Measurements from ENCODE around the gene PGC. TPM values are rescaled to one million over a fixed set of nuclear protein-coding genes. Genes with fewer than 3 reads are reported as not detected.

PGC gene
- total RNA-seq, 1 experiment from 2014 or later = 0.63 TPM

DNA sequence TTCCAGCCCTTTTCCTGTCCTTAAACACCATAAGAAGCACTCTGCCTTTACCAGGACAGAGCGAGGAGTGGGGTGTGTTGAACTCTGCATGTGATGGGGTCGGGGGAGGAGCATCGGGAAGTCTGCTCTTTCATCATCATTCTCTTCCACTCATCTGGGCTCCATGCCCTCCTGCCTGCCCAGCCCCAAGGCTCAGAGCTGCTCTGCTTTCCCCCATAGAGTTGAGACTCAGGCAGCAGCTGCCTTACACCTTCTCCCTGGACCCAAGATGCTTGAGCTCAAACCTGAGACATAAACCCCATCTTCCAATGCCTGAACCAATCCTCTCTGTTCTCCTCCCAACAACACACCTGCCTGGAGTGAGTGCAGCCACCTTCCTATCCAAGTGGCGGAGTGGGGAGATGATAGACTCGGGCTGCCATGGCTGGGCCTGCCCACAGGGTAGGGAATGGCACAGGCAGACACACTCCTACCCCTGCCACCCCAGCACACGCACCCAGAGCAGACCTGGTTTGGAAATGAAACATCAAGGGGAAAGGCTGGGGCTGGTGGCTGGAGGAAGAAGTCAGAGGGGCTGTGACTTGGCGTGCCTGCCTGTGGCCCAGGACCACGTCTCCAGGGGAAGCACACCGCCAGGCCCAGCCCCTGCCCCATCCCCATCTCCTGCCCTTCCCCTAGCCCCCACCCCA lies 40.2 kb downstream of the PGC start (continued):
- TF ChIP-seq, protein P1, sequence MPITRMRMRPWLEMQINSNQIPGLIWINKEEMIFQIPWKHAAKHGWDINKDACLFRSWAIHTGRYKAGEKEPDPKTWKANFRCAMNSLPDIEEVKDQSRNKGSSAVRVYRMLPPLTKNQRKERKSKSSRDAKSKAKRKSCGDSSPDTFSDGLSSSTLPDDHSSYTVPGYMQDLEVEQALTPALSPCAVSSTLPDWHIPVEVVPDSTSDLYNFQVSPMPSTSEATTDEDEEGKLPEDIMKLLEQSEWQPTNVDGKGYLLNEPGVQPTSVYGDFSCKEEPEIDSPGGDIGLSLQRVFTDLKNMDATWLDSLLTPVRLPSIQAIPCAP (CRISPR knock-in tag; IDR thresholded peaks at IDR 0.05) = no peak
- TF ChIP-seq HMGA2 (CRISPR knock-in tag; IDR thresholded peaks at IDR 0.05) = no peak

- TF ChIP-seq MYBL2 (CRISPR knock-in tag; IDR thresholded peaks at IDR 0.05) (0 out of 2 replicates have a peak, but pooled peaks have one; percentile 29), FOXP1 (CRISPR knock-in tag; IDR thresholded peaks at IDR 0.05; ENCODE audit: borderline replicate concordance) (0 out of 2 replicates have a peak, but pooled peaks have one; percentile 29), ZNF121 (CRISPR knock-in tag; IDR thresholded peaks at IDR 0.05) (peak; percentile 60; the same call in 1 of the 2 replicates), ATF6 (CRISPR knock-in tag; IDR thresholded peaks at IDR 0.05) (no peak), TEAD1 (CRISPR knock-in tag; IDR thresholded peaks at IDR 0.05) (0 out of 2 replicates have a peak, but pooled peaks have one; percentile 36), CTCF (IDR thresholded peaks at IDR 0.05) (peak; percentile 90), MXD4 (CRISPR knock-in tag; IDR thresholded peaks at IDR 0.05; ENCODE audit: borderline replicate concordance) (no peak)
- TF ChIP-seq, protein P2, sequence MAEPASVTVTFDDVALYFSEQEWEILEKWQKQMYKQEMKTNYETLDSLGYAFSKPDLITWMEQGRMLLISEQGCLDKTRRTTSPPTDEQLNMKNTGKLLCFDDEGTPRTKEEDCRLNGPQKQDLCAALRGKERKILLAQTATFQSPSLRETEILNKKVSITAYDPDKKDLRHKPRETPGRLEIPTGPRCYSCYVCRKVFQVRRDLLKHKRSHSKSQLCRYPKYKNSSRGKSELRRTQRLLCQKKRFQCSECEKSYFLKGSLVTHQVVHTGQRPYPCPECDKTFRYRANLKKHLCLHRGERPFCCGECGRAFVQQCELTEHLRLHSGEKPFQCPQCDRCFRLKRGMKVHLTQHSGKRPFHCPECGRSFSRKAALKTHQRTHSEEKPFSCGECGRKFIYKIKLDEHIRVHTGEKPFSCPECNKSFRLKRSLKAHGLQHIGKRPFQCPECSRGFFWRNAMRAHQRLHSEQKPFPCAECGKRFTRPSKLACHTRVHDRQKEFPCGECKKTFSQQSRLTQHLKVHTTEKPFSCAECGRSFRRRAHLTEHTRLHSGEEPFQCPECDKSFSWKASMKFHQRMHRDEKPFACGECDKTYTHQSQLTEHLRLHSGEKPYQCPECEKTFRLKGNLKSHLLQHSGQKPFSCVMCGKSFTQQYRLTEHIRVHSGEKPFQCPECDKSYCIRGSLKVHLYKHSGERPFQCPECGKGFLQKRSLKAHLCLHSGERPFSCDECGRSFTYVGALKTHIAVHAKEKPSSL (CRISPR knock-in tag; conservative IDR thresholded peaks at IDR 0.05) = no peak
- TF ChIP-seq, protein P3, sequence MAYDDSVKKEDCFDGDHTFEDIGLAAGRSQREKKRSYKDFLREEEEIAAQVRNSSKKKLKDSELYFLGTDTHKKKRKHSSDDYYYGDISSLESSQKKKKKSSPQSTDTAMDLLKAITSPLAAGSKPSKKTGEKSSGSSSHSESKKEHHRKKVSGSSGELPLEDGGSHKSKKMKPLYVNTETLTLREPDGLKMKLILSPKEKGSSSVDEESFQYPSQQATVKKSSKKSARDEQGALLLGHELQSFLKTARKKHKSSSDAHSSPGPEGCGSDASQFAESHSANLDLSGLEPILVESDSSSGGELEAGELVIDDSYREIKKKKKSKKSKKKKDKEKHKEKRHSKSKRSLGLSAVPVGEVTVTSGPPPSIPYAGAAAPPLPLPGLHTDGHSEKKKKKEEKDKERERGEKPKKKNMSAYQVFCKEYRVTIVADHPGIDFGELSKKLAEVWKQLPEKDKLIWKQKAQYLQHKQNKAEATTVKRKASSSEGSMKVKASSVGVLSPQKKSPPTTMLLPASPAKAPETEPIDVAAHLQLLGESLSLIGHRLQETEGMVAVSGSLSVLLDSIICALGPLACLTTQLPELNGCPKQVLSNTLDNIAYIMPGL (CRISPR knock-in tag; IDR thresholded peaks at IDR 0.05) = 0 out of 2 replicates have a peak, but pooled peaks have one; percentile 55
- TF ChIP-seq, protein P4, sequence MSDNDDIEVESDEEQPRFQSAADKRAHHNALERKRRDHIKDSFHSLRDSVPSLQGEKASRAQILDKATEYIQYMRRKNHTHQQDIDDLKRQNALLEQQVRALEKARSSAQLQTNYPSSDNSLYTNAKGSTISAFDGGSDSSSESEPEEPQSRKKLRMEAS (CRISPR knock-in tag; IDR thresholded peaks at IDR 0.05) = 0 out of 2 replicates have a peak, but pooled peaks have one; percentile 52
- TF ChIP-seq, protein P5, sequence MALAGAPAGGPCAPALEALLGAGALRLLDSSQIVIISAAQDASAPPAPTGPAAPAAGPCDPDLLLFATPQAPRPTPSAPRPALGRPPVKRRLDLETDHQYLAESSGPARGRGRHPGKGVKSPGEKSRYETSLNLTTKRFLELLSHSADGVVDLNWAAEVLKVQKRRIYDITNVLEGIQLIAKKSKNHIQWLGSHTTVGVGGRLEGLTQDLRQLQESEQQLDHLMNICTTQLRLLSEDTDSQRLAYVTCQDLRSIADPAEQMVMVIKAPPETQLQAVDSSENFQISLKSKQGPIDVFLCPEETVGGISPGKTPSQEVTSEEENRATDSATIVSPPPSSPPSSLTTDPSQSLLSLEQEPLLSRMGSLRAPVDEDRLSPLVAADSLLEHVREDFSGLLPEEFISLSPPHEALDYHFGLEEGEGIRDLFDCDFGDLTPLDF (CRISPR knock-in tag; IDR thresholded peaks at IDR 0.05) = no peak
- CTCF ChIA-PET = interaction anchor here (0.6 to 4.6 kb wide), 26 partner anchors 11 to 338 kb away, joined by 3 to 39 read pairs (median 5); partner anchors contain the start of genes FRS3, TFEB and TOMM6
- H3K9me3 Mint-ChIP-seq = no peaks in the 10 kb centered on the region
- ATAC-seq (peak; percentile 91), DNase-seq (ENCODE audit: low spot score) (peak; percentile 81)
- peaks cover 6% of the 10 kb centered on the region for H3K4me1 Mint-ChIP-seq
- POLR2A ChIA-PET = interaction anchor here (0.8 kb wide), 1 partner anchor 28 kb away, joined by 4 read pairs; no protein-coding TSS in a partner anchor
- no peak overlapping the region for H3K4me3 Mint-ChIP-seq
- no peaks in the 10 kb centered on the region for H3K27me3 Mint-ChIP-seq (ENCODE audit: low read depth)
- H3K27ac Mint-ChIP-seq = no peak overlapping the region
- no peaks in the 10 kb centered on the region for H3K36me3 Mint-ChIP-seq
Measured at GRCh38 chr6:41705996-41706835, 41.0 kb downstream of the PGC start.
